Heart left ventricle (tissue), 16 donors: ENCODE measurements around the gene DPH1. TPM values are rescaled to one million over a fixed set of nuclear protein-coding genes. Genes with fewer than 3 reads are reported as not detected.

Source experiments
- ATAC-seq, 4 donors: fragments of 200-7000 bp; cut with Tn5 transposase; one replicate each; pipeline ENCODE4 v1.9.1; 2020 to 2022; ENCODE audit warnings: moderate library complexity in 4 of 4, mild to moderate bottlenecking in 3 of 4, moderate number of reproducible peaks in 1 of 4
- DNase-seq, 5 donors: peaks; one replicate each; pipeline ENCODE4 v3.0.0-alpha.2; 2020
- H3K27ac ChIP-seq, 12 donors: fragments of 200-600 bp; sonication (generic) in 4 of 12; one replicate each; pipeline versions ENCODE4 v1.5.0 to v1.8.0; 2016 to 2022; ENCODE audit warnings: mild to moderate bottlenecking in 2 of 12
- H3K27me3 ChIP-seq, 9 donors: fragments of 200-600 bp; sonication (generic) in 2 of 9; one replicate each; pipeline versions ENCODE4 v1.5.1 to v1.8.0; 2016 to 2022; ENCODE audit warnings: mild to moderate bottlenecking in 3 of 9
- H3K36me3 ChIP-seq, 9 donors: fragments of 200-600 bp; sonication (generic) in 2 of 9; one replicate each; pipeline versions ENCODE4 v1.5.0 to v1.8.0; 2018 to 2022; ENCODE audit warnings: mild to moderate bottlenecking in 2 of 9
- H3K4me1 ChIP-seq, 12 donors: fragments of 200-600 bp; sonication (generic) in 4 of 12; one replicate each; pipeline versions ENCODE4 v1.5.0 to v1.8.0; 2016 to 2022; ENCODE audit warnings: mild to moderate bottlenecking in 3 of 12
- H3K4me3 ChIP-seq, 12 donors: fragments of 200-600 bp; sonication (generic) in 4 of 12; one replicate each; pipeline versions ENCODE4 v1.5.0 to v1.8.0; 2017 to 2022; ENCODE audit warnings: mild to moderate bottlenecking in 9 of 12, moderate library complexity in 4 of 12
- H3K9me3 ChIP-seq, 12 donors: fragments of 200-600 bp; sonication (generic) in 4 of 12; one replicate each; pipeline versions ENCODE4 v1.5.0 to v1.8.0; 2016 to 2022; ENCODE audit warnings: mild to moderate bottlenecking in 1 of 12
- CTCF ChIP-seq, 12 donors: fragments of 200-600 bp; sonication (generic) in 4 of 12; IDR thresholded peaks; one replicate each; pipeline versions ENCODE4 v1.5.0 to v1.8.0; 2018 to 2022; ENCODE audit warnings: antibody characterized with exemption in 12 of 12, mild to moderate bottlenecking in 5 of 12
- POLR2A ChIP-seq, 2 donors: fragments of 450-650 bp; IDR thresholded peaks; one replicate each; pipeline ENCODE4 v1.6.1; 2017; ENCODE audit warnings: antibody characterized with exemption in 2 of 2, mild to moderate bottlenecking in 2 of 2, moderate library complexity in 2 of 2
- WGBS, 4 donors: extraction: QIAGEN DNeasy Blood & Tissue Kit in 2 of 4; methylation state at CpG; one replicate each; pipeline versions ENCODE4 v1.1.5 to v1.1.7; 2013 to 2018; 5-methylcytosine and 5-hydroxymethylcytosine counted together
- intact Hi-C, 10 donors: fragments of 100-400 bp; cut with DNase I; formaldehyde crosslinking; loops; one replicate each; pipeline versions ENCODE4 v1.11.1 to v1.14.2; 2022
- polyA plus RNA-seq, 2 donors: library from polyadenylated mRNA; stranded (reverse); fragments of 200-250 nt; gene quantifications; one replicate each; pipeline ENCODE4 v1.2.3, GENCODE V29; 2013
- total RNA-seq, 9 donors: library from RNA; depleted of rRNA in 2 of 9; stranded (reverse); fragments of >200 nt in 2 of 9; fragmentation: NEBNext Ultra II Directional in 3 of 9; extraction: Animal tissue kit (Norgen Biotek cat#: 25700) in 3 of 9; gene quantifications; one replicate each; pipeline versions ENCODE4 v1.1.0 to v1.2.4, GENCODE V29; 2016 to 2023
- donor health status: ischemic (EF 13 %, LVEDD 7.1; RV severe dilation, severe dysfunction).
- donor health status: healthy with polysubstance abuse.
- donor health status: DM: no; HTN: yes; CAD: no.
- donor health status: DM: no; HTN: no; CAD: no.
- donor health status: ischemic (EF 25% LVEDD 6.9; RV normal size, moderate dysfunction).
- donor health status: ischemic (EF 25% LVEDD 5.7; RV mildly dilated, moderate dysfunction).
- donor health status: healthy.
- donor health status: DM: yes; HTN: yes; CAD: no.
- donor health status: ischemic (EF 35%, LVEDD 5.7; RV mildly dilated, moderate dysfunction).
- donor health status: nonischemic (EF 11% LVEDD 7.7; RV severe dilation, severe dysfunction).
- donor health status: DM: yes; HTN: yes; CAD: no.
- donor health status: PGD.
- donor health status: ischemic (EF 29% LVEDD 5.4; RV normal size, mild dysfunction).
- donor health status: nonischemic (EF 23%, LVEDD 6.1; RV moderate dilation, normal function).

The DPH1 gene
- total and polyA plus RNA-seq, 11 donors: 14.0 to 38.1 (median 23.4) TPM

GRCh38 chr17:2034157-2034556, 4.2 kb downstream of the DPH1 start:
- peaks cover 7 to 24% (median 18%) of the 10 kb centered on the region in 12 donors for H3K4me1 ChIP-seq
- WGBS, 4 donors: 86 to 90% (median 87%) methylated on average over 7 of the region's 7 CpGs
- ATAC-seq (no peak), DNase-seq (no peak)
- TF ChIP-seq POLR2A (IDR thresholded peaks at IDR 0.05): no peak
- no peak for TF ChIP-seq CTCF (IDR thresholded peaks at IDR 0.05)
- H3K27ac ChIP-seq: no peak overlapping the region
- no peak overlapping the region for H3K4me3 ChIP-seq
- no peaks in the 10 kb centered on the region for H3K9me3 ChIP-seq
- intact Hi-C loops: loop anchor here in 3 of 10 donors (10.0 kb wide), 3 partner anchors 299 to 469 kb away; partner anchors contain the start of gene PITPNA (in 1 of the 3)
- H3K36me3 ChIP-seq: peaks cover 0 to 50% (median 36%) of the 10 kb centered on the region in 9 donors
- peaks cover 0 to 4% (median 0%) of the 10 kb centered on the region in 9 donors for H3K27me3 ChIP-seq

GRCh38 chr17:2034806-2035540, 5.0 kb downstream of the DPH1 start:
- peaks cover 0 to 51% (median 37%) of the 10 kb centered on the region in 9 donors for H3K36me3 ChIP-seq

GRCh38 chr17:2035541-2036488, 5.9 kb downstream of the DPH1 start:
- DNase-seq (no peak), ATAC-seq (no peak)
- no peaks in the 10 kb centered on the region for H3K9me3 ChIP-seq
- peaks cover 4 to 16% (median 11%) of the 10 kb centered on the region in 12 donors for H3K4me1 ChIP-seq
- intact Hi-C loops: loop anchor here in 3 of 10 donors (10.0 kb wide), 3 partner anchors 301 to 471 kb away; partner anchors contain the start of gene PITPNA (in 1 of the 3)
- H3K27ac ChIP-seq: no peak overlapping the region
- peaks cover 0 to 55% (median 41%) of the 10 kb centered on the region in 9 donors for H3K36me3 ChIP-seq
- WGBS, 4 donors: 87 to 94% (median 92%) methylated on average over 25 to 29 of the region's 29 CpGs
- no peak overlapping the region for H3K4me3 ChIP-seq
- TF ChIP-seq POLR2A (IDR thresholded peaks at IDR 0.05): no peak
- no peak for TF ChIP-seq CTCF (IDR thresholded peaks at IDR 0.05)
- H3K27me3 ChIP-seq: no peaks in the 10 kb centered on the region

More at GRCh38 chr17:2034806-2035540, 5.0 kb downstream of the DPH1 start:
- DNase-seq (no peak), ATAC-seq (no peak)
- intact Hi-C loops: loop anchor here in 3 of 10 donors (10.0 kb wide), 3 partner anchors 300 to 470 kb away; partner anchors contain the start of gene PITPNA (in 1 of the 3)
- Histone ChIP-seq H3K4me1 (peaks cover 7 to 19% (median 14%) of the 10 kb centered on the region in 12 donors), H3K27ac (no peak overlapping the region), H3K9me3 (no peaks in the 10 kb centered on the region), H3K4me3 (no peak overlapping the region), H3K27me3 (no peaks in the 10 kb centered on the region)
- WGBS, 4 donors: 59 to 89% (median 72%) methylated on average over 5 to 9 of the region's 9 CpGs
- TF ChIP-seq CTCF (IDR thresholded peaks at IDR 0.05): no peak
- no peak for TF ChIP-seq POLR2A (IDR thresholded peaks at IDR 0.05)
